ENCODE measurements around the gene PTGES3. TPM values are rescaled to one million over a fixed set of nuclear protein-coding genes. Genes with fewer than 3 reads are reported as not detected.

PTGES3 gene
- total and polyA plus RNA-seq, 10 of the 15 experiments (the other 5 are each of a cell fraction or from before 2014, with no cell fraction given): 117 to 520 (median 175) TPM

DNA sequence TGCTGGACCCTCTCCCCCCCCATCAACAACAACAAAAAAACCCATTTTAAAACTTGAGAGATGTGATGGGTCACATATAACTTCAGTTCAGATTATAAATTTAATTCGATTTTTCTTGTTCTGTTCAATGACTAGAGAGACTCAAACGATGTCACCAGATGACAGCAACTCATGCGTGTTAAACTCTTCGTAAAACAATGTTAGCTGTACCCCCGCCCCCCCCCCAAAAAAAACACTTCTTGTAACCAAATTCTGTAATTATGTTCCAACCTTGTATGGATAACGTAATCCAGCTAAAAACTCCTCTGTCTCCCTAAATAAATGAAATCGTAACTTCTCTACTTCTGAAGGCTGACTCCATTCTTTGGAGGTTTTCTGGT is 37.6 kb upstream of the PTGES3 start:
- peak overlapping the region; percentile 99 for H3K9ac ChIP-seq (ENCODE audit: control insufficient read depth, insufficient read depth, low read length)
- intact Hi-C loops (cut with micrococcal nuclease; ENCODE audit: unreplicated experiment): loop anchor here (1.0 to 2.0 kb wide), 3 partner anchors 27 to 89 kb away; partner anchors contain the start of genes PRIM1 and PTGES3
- H3K4me3 ChIP-seq: peak overlapping the region; percentile 97
- H3K9me3 ChIP-seq (replicated peaks; ENCODE audit: control insufficient read depth, insufficient read depth, low read length): no peaks in the 10 kb centered on the region
- peak overlapping the region; percentile 93 for H3K27ac ChIP-seq (ENCODE audit: control insufficient read depth, insufficient read depth)
- peaks cover 45% of the 10 kb centered on the region for H3K79me2 ChIP-seq (ENCODE audit: control insufficient read depth, insufficient read depth, low read length)
- in situ Hi-C loops (cut with MboI): no loop called here
- H3K27me3 ChIP-seq (replicated peaks in 1 of 2; ENCODE audit: control insufficient read depth in 2 of 2, insufficient read depth in 2 of 2, low read length in 1 of 2): no peaks in the 10 kb centered on the region
- H4K20me1 ChIP-seq (ENCODE audit: control insufficient read depth, insufficient read depth): peaks cover 9% of the 10 kb centered on the region
- peaks cover 4 to 28% of the 10 kb centered on the region in 2 experiments for H3K36me3 ChIP-seq (ENCODE audit: control insufficient read depth in 2 of 2, insufficient read depth in 2 of 2, low read length in 1 of 2)
- ChIA-PET CTCF (interaction anchor here (0.7 to 1.8 kb wide), 9 partner anchors 38 to 386 kb away, joined by 3 to 14 read pairs (median 4); partner anchors contain the start of genes HSD17B6 and STAT6), POLR2A (interaction anchor here (0.5 to 2.6 kb wide), 24 partner anchors 9 to 798 kb away, joined by 3 to 26 read pairs (median 5); partner anchors contain the start of genes ATP5F1B, PRIM1, PTGES3 and PYM1), RAD21 (ENCODE audit: unreplicated experiment) (interaction anchor here (0.7 to 2.6 kb wide), 15 partner anchors 12 to 386 kb away, joined by 3 to 19 read pairs (median 5); partner anchors contain the start of genes PTGES3 and STAT6), SMC1A (ENCODE audit: uncharacterized antibody, unreplicated experiment) (interaction anchor here (0.5 to 3.4 kb wide), 16 partner anchors 9 to 519 kb away, joined by 3 to 11 read pairs (median 4); partner anchors contain the start of genes PTGES3 and STAT6)
- H3K4me2 ChIP-seq (ENCODE audit: control insufficient read depth, insufficient read depth): peak overlapping the region; percentile 78
- 12% methylated on average over 7 of the region's 7 CpGs for WGBS (ENCODE audit: insufficient coverage, insufficient replicate concordance, low lambda C conversion rate, missing lambda C conversion rate)
- ATAC-seq: no peak
- no peak for FAIRE-seq
- TSS peak; percentile 98 for BruUV-seq (replicated peaks)
- H2AFZ ChIP-seq (ENCODE audit: control insufficient read depth, low read depth, low read length): peak overlapping the region; percentile 71
- peaks cover 25% of the 10 kb centered on the region for H3K4me1 ChIP-seq (ENCODE audit: control insufficient read depth, insufficient read depth, low read length)
- no peak for DNase-seq (ENCODE audit: low read depth, low spot score)
- TF ChIP-seq IKZF1 (conservative IDR thresholded peaks at IDR 0.05) (no peak), TAF1 (IDR thresholded peaks at IDR 0.05; ENCODE audit: borderline replicate concordance, low read depth, low read length) (no peak), EP300 (IDR thresholded peaks at IDR 0.05; ENCODE audit: borderline replicate concordance in 1 of 2, control insufficient read depth in 1 of 2, low read depth in 2 of 2, low read length in 2 of 2) (no peak), PAX8 (IDR thresholded peaks at IDR 0.05) (peak; percentile 67; the same call in 1 of the 2 replicates), POLR2AphosphoS5 (IDR thresholded peaks at IDR 0.05; ENCODE audit: low read length) (no peak), POLR2AphosphoS2 (IDR thresholded peaks at IDR 0.05; ENCODE audit: low read depth, low read length) (no peak), ZBED1 (IDR thresholded peaks at IDR 0.05; ENCODE audit: borderline replicate concordance) (0 out of 2 replicates have a peak, but pooled peaks have one; percentile 26), TCF7 (IDR thresholded peaks at IDR 0.05; ENCODE audit: borderline replicate concordance) (no peak), SUPT20H (IDR thresholded peaks at IDR 0.05; ENCODE audit: borderline replicate concordance, control insufficient read depth, low read depth, low read length) (no peak), KLF5 (IDR thresholded peaks at IDR 0.05; ENCODE audit: partially characterized antibody) (no peak), NR2C2 (IDR thresholded peaks at IDR 0.05; ENCODE audit: borderline replicate concordance, control insufficient read depth, insufficient read length, low read depth) (no peak), PML (IDR thresholded peaks at IDR 0.05; ENCODE audit: low read length) (no peak), MXI1 (IDR thresholded peaks at IDR 0.05; ENCODE audit: low read depth, low read length) (no peak), RAD21 (IDR thresholded peaks at IDR 0.05; ENCODE audit: insufficient read depth, low read depth, low read length) (no peak), KAT2A (conservative IDR thresholded peaks at IDR 0.05; ENCODE audit: control insufficient read depth, low read depth, low read length) (no peak), ZNF217 (IDR thresholded peaks at IDR 0.05) (no peak)
- TF ChIP-seq, protein P1, sequence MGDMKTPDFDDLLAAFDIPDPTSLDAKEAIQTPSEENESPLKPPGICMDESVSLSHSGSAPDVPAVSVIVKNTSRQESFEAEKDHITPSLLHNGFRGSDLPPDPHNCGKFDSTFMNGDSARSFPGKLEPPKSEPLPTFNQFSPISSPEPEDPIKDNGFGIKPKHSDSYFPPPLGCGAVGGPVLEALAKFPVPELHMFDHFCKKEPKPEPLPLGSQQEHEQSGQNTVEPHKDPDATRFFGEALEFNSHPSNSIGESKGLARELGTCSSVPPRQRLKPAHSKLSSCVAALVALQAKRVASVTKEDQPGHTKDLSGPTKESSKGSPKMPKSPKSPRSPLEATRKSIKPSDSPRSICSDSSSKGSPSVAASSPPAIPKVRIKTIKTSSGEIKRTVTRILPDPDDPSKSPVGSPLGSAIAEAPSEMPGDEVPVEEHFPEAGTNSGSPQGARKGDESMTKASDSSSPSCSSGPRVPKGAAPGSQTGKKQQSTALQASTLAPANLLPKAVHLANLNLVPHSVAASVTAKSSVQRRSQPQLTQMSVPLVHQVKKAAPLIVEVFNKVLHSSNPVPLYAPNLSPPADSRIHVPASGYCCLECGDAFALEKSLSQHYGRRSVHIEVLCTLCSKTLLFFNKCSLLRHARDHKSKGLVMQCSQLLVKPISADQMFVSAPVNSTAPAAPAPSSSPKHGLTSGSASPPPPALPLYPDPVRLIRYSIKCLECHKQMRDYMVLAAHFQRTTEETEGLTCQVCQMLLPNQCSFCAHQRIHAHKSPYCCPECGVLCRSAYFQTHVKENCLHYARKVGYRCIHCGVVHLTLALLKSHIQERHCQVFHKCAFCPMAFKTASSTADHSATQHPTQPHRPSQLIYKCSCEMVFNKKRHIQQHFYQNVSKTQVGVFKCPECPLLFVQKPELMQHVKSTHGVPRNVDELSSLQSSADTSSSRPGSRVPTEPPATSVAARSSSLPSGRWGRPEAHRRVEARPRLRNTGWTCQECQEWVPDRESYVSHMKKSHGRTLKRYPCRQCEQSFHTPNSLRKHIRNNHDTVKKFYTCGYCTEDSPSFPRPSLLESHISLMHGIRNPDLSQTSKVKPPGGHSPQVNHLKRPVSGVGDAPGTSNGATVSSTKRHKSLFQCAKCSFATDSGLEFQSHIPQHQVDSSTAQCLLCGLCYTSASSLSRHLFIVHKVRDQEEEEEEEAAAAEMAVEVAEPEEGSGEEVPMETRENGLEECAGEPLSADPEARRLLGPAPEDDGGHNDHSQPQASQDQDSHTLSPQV (IDR thresholded peaks at IDR 0.05): no peak
- TF ChIP-seq, protein P2, sequence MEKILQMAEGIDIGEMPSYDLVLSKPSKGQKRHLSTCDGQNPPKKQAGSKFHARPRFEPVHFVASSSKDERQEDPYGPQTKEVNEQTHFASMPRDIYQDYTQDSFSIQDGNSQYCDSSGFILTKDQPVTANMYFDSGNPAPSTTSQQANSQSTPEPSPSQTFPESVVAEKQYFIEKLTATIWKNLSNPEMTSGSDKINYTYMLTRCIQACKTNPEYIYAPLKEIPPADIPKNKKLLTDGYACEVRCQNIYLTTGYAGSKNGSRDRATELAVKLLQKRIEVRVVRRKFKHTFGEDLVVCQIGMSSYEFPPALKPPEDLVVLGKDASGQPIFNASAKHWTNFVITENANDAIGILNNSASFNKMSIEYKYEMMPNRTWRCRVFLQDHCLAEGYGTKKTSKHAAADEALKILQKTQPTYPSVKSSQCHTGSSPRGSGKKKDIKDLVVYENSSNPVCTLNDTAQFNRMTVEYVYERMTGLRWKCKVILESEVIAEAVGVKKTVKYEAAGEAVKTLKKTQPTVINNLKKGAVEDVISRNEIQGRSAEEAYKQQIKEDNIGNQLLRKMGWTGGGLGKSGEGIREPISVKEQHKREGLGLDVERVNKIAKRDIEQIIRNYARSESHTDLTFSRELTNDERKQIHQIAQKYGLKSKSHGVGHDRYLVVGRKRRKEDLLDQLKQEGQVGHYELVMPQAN (conservative IDR thresholded peaks at IDR 0.05): 0 out of 2 replicates have a peak, but pooled peaks have one; percentile 14
